SK-N-SH (cell line): ENCODE results near the gene ZNF319. TPM values are rescaled to one million over a fixed set of nuclear protein-coding genes. Genes with fewer than 3 reads are reported as not detected.

Experiments used
- CTCF ChIA-PET: fragments of 300-600, 350-600 bp; formaldehyde crosslinking; extraction: SDS; loops from one replicate; lab custom pipeline; 2021; lab: Yijun Ruan, JAX
- POLR2A ChIA-PET: fragments of 350-600 bp; sonication (Branson Sonifier 250); formaldehyde crosslinking; extraction: SDS; loops from one replicate; lab custom pipeline; 2020; ENCODE audit warnings: antibody characterized with exemption, inconsistent platforms; lab: Yijun Ruan, JAX
- DNase-seq: peaks from one replicate; pipeline ENCODE4 v3.0.0; 2012
- H2AFZ ChIP-seq: fragments of 200-600 bp; sonication (generic); 2 replicates; pipeline ENCODE4 v1.8.1; 2016; ENCODE audit warnings: antibody characterized with exemption, mild to moderate bottlenecking, low read depth
- H3F3A ChIP-seq: fragments of 200-600 bp; sonication (generic); replicated peaks from 2 replicates; pipeline ENCODE3; 2016; ENCODE audit warnings: antibody characterized with exemption, mild to moderate bottlenecking; ENCODE audit not compliant: insufficient read depth
- H3K27ac ChIP-seq, 2 experiments: fragments of 200-500 bp in 1 of 2; fragments of 200-600 bp in 1 of 2; sonication (Bioruptor generic) in 1 of 2; sonication (generic), shearing (Covaris generic) in 1 of 2; 2 replicates each; pipeline versions ENCODE4 v1.5.1 to v1.6.1; 2014 to 2016; ENCODE audit warnings: low read depth in 2 of 2, inconsistent platforms in 1 of 2, low read length in 1 of 2, mild to moderate bottlenecking in 1 of 2, mixed read lengths in 1 of 2
- H3K27me3 ChIP-seq: fragments of 200-600 bp; sonication (generic), shearing (Covaris generic); 2 replicates; pipeline ENCODE4 v1.6.1; 2016; ENCODE audit warnings: mixed run types; ENCODE audit not compliant: insufficient read depth
- H3K36me3 ChIP-seq, 2 experiments: fragments of 200-500 bp in 1 of 2; fragments of 200-600 bp in 1 of 2; sonication (Bioruptor generic) in 1 of 2; sonication (generic) in 1 of 2; replicated peaks in 1 of 2; 2 replicates each; pipeline versions ENCODE3 to v1.5.1; 2014 to 2016; ENCODE audit warnings: low read length in 1 of 2, mild to moderate bottlenecking in 1 of 2; ENCODE audit not compliant: insufficient read depth in 2 of 2, control insufficient read depth in 1 of 2
- H3K4me1 ChIP-seq, 2 experiments: fragments of 200-500 bp in 1 of 2; fragments of 200-600 bp in 1 of 2; sonication (Bioruptor generic) in 1 of 2; sonication (generic), shearing (Covaris generic) in 1 of 2; 2 replicates each; pipeline versions ENCODE4 v1.5.1 to v1.6.1; 2014 to 2016; ENCODE audit warnings: low read depth in 1 of 2, low read length in 1 of 2, mixed run types in 1 of 2; ENCODE audit not compliant: insufficient read depth in 2 of 2, control insufficient read depth in 1 of 2
- H3K4me2 ChIP-seq: fragments of 200-600 bp; sonication (generic), shearing (Covaris generic); 2 replicates; pipeline ENCODE4 v1.6.1; 2017; ENCODE audit warnings: mixed run types
- H3K4me3 ChIP-seq, 2 experiments: fragments of 200-500 bp in 1 of 2; fragments of 200-600 bp in 1 of 2; sonication (Bioruptor generic) in 1 of 2; sonication (generic), shearing (Covaris generic) in 1 of 2; 2 replicates each; pipeline versions ENCODE4 v1.5.1 to v1.8.1; 2014 to 2016; ENCODE audit warnings: low read depth in 2 of 2, inconsistent platforms in 1 of 2, low read length in 1 of 2, mild to moderate bottlenecking in 1 of 2, mixed read lengths in 1 of 2, moderate library complexity in 1 of 2
- H3K79me2 ChIP-seq: fragments of 200-600 bp; sonication (generic); 2 replicates; pipeline ENCODE4 v1.8.1; 2017; ENCODE audit warnings: mild to moderate bottlenecking; ENCODE audit not compliant: insufficient read depth
- H3K9ac ChIP-seq: fragments of 200-600 bp; sonication (generic); 2 replicates; pipeline ENCODE4 v1.6.1; 2017; ENCODE audit warnings: mixed run types
- H3K9me2 ChIP-seq: fragments of 200-600 bp; sonication (generic); 2 replicates; pipeline ENCODE4 v1.6.1; 2017; ENCODE audit warnings: mixed run types
- H3K9me3 ChIP-seq: fragments of 200-600 bp; sonication (generic); 2 replicates; pipeline ENCODE4 v1.6.1; 2017; ENCODE audit warnings: mixed run types, mild to moderate bottlenecking, moderate library complexity
- H4K20me1 ChIP-seq: fragments of 200-600 bp; sonication (generic); 2 replicates; pipeline ENCODE4 v1.6.1; 2017; ENCODE audit warnings: mild to moderate bottlenecking, mixed run types; ENCODE audit not compliant: insufficient read depth
- ELF1 ChIP-seq: IDR thresholded peaks from 2 replicates; pipeline ENCODE4 v1.4.0; 2012
- EP300 ChIP-seq, 2 experiments: IDR thresholded peaks; 2 replicates each; pipeline versions ENCODE4 v1.4.0 to v1.6.1; 2012; ENCODE audit warnings: borderline replicate concordance in 1 of 2, low read depth in 1 of 2, low read length in 1 of 2
- FOXJ3 ChIP-seq: sonication (generic); formaldehyde crosslinking; IDR thresholded peaks from 2 replicates; pipeline ENCODE4 v1.5.1; 2020; ENCODE audit warnings: mild to moderate bottlenecking, missing genetic modification reagents
- FOXM1 ChIP-seq: IDR thresholded peaks from 2 replicates; pipeline ENCODE4 v1.4.0; 2012; ENCODE audit warnings: low read depth, mild to moderate bottlenecking
- GABPA ChIP-seq: IDR thresholded peaks from 2 replicates; pipeline ENCODE4 v1.4.0; 2012; ENCODE audit warnings: low read depth, mild to moderate bottlenecking
- JUND ChIP-seq: IDR thresholded peaks from 2 replicates; pipeline ENCODE4 v1.4.0; 2012
- RXRA ChIP-seq: IDR thresholded peaks from 2 replicates; pipeline ENCODE4 v1.4.0; 2012; ENCODE audit warnings: low read depth, mild to moderate bottlenecking, borderline replicate concordance
- TAF1 ChIP-seq: IDR thresholded peaks from 2 replicates; pipeline ENCODE4 v1.6.1; 2012; ENCODE audit warnings: low read depth, mild to moderate bottlenecking, low read length, moderate library complexity, borderline replicate concordance
- WGBS: methylation state at CpG from one replicate; pipeline ENCODE4 v1.1.6; 2017; ENCODE audit warnings: low lambda C conversion rate; 5-methylcytosine and 5-hydroxymethylcytosine counted together
- polyA plus RNA-seq, 3 experiments: library from polyadenylated mRNA; depleted of rRNA; stranded (reverse); fragments of >200 nt; gene quantifications; 2 replicates each; pipeline ENCODE4 v1.2.3, GENCODE V29; 2012
- TF ChIP-seq, protein P1 (sequence below): fragments of 150-350 bp; IDR thresholded peaks from 2 replicates; pipeline ENCODE4 v1.6.1; 2017; ENCODE audit warnings: antibody characterized with exemption, low read length, low read depth, borderline replicate concordance
- TF ChIP-seq, protein P2 (sequence below): IDR thresholded peaks from 2 replicates; pipeline ENCODE4 v1.4.0; 2012; ENCODE audit warnings: low read depth, borderline replicate concordance

The ZNF319 gene
- polyA plus RNA-seq, 1 of the 3 experiments (the other 2 are of a cell fraction): 7.6 TPM

GRCh38 chr16:57960826-57961472 lies 39.5 kb downstream of the ZNF319 start:
- no peaks in the 10 kb centered on the region for H4K20me1 ChIP-seq
- no peak overlapping the region for H3K4me2 ChIP-seq
- no peak overlapping the region for H2AFZ ChIP-seq
- no peak overlapping the region for H3K27ac ChIP-seq
- no peaks in the 10 kb centered on the region for H3K9me3 ChIP-seq
- no peaks in the 10 kb centered on the region for H3F3A ChIP-seq
- no peaks in the 10 kb centered on the region for H3K79me2 ChIP-seq
- no peak for DNase-seq
- no peaks in the 10 kb centered on the region for H3K9me2 ChIP-seq
- peaks cover 8% of the 10 kb centered on the region; the same call in 1 of the 2 replicates for H3K27me3 ChIP-seq
- POLR2A ChIA-PET: no interaction called here
- no peak overlapping the region for H3K4me3 ChIP-seq
- H3K4me1 ChIP-seq: no peaks in the 10 kb centered on the region; a peak in 1 of 4 replicates
- TF ChIP-seq JUND: no peak
- TF ChIP-seq, all 33 proteins: peak for 0
- no peaks in the 10 kb centered on the region for H3K36me3 ChIP-seq
- CTCF ChIA-PET: no interaction called here
- WGBS: 69% methylated on average over 5 of the region's 7 CpGs
- no peak overlapping the region for H3K9ac ChIP-seq

GRCh38 chr16:57960310-57960709 lies 40.2 kb downstream of the ZNF319 start:
- DNase-seq: no peak
- ChIA-PET CTCF (no interaction called here), POLR2A (no interaction called here)
- Histone ChIP-seq H3K4me1 (no peaks in the 10 kb centered on the region; a peak in 1 of 4 replicates), H3K27me3 (peaks cover 8% of the 10 kb centered on the region; the same call in 1 of the 2 replicates), H3K9me2 (no peaks in the 10 kb centered on the region), H3F3A (no peaks in the 10 kb centered on the region), H3K9ac (no peak overlapping the region), H4K20me1 (no peaks in the 10 kb centered on the region), H3K27ac (no peak overlapping the region), H3K79me2 (no peaks in the 10 kb centered on the region), H3K36me3 (no peaks in the 10 kb centered on the region), H3K4me2 (no peak overlapping the region), H3K4me3 (no peak overlapping the region), H3K9me3 (no peaks in the 10 kb centered on the region), H2AFZ (no peak overlapping the region)
- TF ChIP-seq TAF1 (no peak), RXRA (no peak), ELF1 (no peak), FOXM1 (no peak), EP300 (IDR thresholded peaks at IDR 0.05; ENCODE audit: borderline replicate concordance in 1 of 2, low read depth in 1 of 2, low read length in 1 of 2) (no peak), FOXJ3 (CRISPR knock-in tag) (no peak), GABPA (no peak)
- TF ChIP-seq, protein P1, sequence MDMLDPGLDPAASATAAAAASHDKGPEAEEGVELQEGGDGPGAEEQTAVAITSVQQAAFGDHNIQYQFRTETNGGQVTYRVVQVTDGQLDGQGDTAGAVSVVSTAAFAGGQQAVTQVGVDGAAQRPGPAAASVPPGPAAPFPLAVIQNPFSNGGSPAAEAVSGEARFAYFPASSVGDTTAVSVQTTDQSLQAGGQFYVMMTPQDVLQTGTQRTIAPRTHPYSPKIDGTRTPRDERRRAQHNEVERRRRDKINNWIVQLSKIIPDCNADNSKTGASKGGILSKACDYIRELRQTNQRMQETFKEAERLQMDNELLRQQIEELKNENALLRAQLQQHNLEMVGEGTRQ: no peak
- TF ChIP-seq, protein P2, sequence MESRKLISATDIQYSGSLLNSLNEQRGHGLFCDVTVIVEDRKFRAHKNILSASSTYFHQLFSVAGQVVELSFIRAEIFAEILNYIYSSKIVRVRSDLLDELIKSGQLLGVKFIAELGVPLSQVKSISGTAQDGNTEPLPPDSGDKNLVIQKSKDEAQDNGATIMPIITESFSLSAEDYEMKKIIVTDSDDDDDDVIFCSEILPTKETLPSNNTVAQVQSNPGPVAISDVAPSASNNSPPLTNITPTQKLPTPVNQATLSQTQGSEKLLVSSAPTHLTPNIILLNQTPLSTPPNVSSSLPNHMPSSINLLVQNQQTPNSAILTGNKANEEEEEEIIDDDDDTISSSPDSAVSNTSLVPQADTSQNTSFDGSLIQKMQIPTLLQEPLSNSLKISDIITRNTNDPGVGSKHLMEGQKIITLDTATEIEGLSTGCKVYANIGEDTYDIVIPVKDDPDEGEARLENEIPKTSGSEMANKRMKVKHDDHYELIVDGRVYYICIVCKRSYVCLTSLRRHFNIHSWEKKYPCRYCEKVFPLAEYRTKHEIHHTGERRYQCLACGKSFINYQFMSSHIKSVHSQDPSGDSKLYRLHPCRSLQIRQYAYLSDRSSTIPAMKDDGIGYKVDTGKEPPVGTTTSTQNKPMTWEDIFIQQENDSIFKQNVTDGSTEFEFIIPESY: no peak
- WGBS: 79% methylated on average over 6 of the region's 10 CpGs
